HG03575 (cell line): ENCODE data around the gene MACROD1.

Experiments used
- ATAC-seq: cut with Tn5 transposase; IDR thresholded peaks from one replicate; pipeline ENCODE4 v1.9.1; 2021; ENCODE audit not compliant: unreplicated experiment, insufficient number of reproducible peaks, low FRiP score; ENCODE audit errors: extremely low read depth

The MACROD1 gene

GRCh38 chr11:64119700-64120099 is 46.2 kb downstream of the MACROD1 start:
- no peak for ATAC-seq

DNA sequence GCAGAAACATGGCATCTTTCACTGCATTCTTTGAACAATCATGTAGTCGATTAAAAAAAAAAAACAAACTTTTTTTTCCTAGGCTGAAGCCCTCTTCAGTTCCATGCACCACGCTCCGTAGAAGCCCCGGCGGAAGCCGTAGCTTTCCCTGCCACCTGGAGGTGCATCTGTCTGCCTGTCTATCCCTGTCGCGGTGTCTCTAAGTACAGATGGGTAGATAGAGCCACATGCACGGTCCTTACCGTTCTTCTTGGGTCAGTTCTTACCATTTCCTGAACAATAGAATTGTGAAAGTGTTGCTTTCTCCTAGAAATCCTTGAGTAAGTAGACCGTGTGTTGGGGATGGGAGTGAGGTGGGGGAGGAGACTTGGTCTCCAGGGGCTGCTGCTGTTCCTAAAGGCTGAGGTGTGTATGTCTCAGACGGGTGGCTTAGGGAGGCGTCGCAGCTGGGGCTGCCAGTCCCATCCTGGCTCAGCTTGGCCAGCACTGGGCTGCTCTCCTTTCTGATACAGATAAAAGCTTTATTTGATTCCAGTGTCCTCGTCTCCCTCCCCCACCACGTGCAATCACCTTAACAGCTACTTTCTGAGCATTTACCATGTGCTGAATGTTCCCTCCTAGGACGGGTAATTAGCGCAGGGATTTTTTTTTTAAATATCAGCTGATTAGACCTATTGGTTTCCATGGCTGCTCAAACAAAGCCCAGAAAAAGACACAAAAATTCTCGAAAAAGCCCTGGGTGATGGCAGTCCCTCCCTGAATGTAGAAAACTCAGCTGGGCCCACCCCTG is 46.8 kb downstream of the MACROD1 start:
- ATAC-seq = no peak

DNA sequence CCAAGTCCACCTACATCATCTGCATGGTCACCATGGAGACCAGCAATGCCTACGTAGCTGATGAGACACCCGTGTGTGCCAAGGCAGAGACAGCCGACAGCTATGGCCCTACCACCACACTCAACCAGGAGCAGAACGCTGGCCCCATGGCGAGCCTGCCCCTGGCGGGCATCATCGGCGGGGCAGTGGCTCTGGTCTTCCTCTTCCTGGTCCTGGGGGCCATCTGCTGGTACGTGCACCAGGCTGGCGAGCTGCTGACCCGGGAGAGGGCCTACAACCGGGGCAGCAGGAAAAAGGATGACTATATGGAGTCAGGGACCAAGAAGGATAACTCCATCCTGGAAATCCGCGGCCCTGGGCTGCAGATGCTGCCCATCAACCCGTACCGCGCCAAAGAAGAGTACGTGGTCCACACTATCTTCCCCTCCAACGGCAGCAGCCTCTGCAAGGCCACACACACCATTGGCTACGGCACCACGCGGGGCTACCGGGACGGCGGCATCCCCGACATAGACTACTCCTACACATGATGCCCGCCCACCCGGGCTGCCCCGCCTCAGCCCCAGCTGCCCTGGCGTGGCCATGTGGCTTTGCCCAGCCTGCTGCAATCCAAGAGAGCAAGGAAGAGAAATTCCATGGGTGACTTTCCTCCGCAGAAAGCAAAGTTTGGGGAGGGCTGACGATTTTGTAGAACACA is 48.0 kb downstream of the MACROD1 start:
- no peak for ATAC-seq

DNA sequence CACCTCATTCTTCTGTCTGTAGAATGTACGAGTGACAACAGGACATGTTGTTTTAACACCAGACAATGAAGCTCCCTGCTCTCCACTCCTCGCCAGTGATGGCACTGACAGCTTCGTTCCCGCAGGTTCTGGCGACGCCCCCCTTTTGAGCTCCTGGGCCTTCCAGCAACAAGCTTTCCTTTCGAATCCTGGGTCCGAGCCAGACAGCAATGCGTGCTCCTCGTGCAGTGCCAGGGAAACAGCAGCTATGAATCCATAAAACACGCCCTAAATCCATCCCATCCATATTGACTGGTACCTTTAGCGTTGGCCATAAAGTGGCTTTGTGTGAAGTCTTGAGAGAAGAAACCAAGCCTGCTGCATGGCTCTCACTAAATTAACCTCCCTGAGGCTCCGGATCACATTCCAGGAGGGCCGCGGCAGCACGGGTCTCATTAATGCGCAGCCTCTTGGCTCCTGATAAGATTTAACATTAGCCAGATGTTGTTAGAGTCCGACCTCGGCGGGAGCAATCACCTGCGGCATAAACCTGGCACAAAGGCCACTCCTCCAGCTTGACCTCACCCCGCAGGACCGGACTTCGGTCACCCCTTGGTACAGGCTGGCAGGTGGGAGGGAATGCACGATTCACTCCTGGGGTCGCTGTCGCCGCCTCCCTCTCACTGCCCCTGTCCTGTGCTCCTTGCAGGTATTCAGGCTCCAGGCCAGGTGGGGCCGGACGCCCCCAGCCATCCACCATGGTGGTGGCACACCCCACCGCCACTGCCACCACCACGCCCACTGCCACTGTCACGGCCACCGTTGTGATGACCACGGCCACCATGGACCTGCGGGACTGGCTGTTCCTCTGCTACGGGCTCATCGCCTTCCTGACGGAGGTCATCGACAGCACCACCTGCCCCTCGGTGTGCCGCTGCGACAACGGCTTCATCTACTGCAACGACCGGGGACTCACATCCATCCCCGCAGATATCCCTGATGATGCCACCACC is 50.1 kb downstream of the MACROD1 start:
- ATAC-seq = no peak

GRCh38 chr11:64114231-64114630 is 51.7 kb downstream of the MACROD1 start:
- ATAC-seq = no peak

DNA sequence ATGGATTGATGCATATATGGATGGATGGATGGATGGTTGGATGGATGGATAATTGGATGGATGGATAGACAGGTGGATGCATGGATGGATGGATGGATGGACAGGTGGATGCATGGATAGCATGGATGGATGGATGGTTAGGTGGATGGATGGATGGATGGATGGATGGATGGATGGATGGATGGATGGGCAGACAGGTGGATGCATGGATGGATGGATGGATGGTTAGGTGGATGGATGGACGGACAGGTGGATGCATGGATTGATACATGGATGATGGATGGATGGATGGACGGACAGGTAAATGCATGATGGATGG is 52.5 kb downstream of the MACROD1 start:
- ATAC-seq = no peak

GRCh38 chr11:64112771-64113461 is 53.0 kb downstream of the MACROD1 start:
- ATAC-seq = no peak

GRCh38 chr11:64110465-64111375 is 55.2 kb downstream of the MACROD1 start:
- no peak for ATAC-seq

GRCh38 chr11:64109332-64109731 is 56.6 kb downstream of the MACROD1 start:
- ATAC-seq = no peak

- ATAC-seq = no peak
These were observed 58.6 kb downstream of the MACROD1 start for GRCh38 chr11:64107303-64107702.

- ATAC-seq = no peak
These were observed 61.3 kb downstream of the MACROD1 start for GRCh38 chr11:64104632-64105031.

- no peak for ATAC-seq
These were observed 62.5 kb downstream of the MACROD1 start for GRCh38 chr11:64103277-64103985.

- ATAC-seq = no peak
These were observed 63.7 kb downstream of the MACROD1 start for GRCh38 chr11:64102005-64102738.

- no peak for ATAC-seq
These were observed 64.5 kb downstream of the MACROD1 start for GRCh38 chr11:64101461-64101860.

- no peak for ATAC-seq
These were observed 65.0 kb downstream of the MACROD1 start for GRCh38 chr11:64100782-64101353.

- ATAC-seq = no peak
These were observed 65.6 kb downstream of the MACROD1 start for GRCh38 chr11:64100360-64100759.

GRCh38 chr11:64099436-64099835 is 66.5 kb downstream of the MACROD1 start:
- no peak for ATAC-seq
